ENCODE data around the gene XAB2. TPM values are rescaled to one million over a fixed set of nuclear protein-coding genes. Genes with fewer than 3 reads are reported as not detected.

Gene XAB2
- total RNA-seq = 61.0 TPM

DNA sequence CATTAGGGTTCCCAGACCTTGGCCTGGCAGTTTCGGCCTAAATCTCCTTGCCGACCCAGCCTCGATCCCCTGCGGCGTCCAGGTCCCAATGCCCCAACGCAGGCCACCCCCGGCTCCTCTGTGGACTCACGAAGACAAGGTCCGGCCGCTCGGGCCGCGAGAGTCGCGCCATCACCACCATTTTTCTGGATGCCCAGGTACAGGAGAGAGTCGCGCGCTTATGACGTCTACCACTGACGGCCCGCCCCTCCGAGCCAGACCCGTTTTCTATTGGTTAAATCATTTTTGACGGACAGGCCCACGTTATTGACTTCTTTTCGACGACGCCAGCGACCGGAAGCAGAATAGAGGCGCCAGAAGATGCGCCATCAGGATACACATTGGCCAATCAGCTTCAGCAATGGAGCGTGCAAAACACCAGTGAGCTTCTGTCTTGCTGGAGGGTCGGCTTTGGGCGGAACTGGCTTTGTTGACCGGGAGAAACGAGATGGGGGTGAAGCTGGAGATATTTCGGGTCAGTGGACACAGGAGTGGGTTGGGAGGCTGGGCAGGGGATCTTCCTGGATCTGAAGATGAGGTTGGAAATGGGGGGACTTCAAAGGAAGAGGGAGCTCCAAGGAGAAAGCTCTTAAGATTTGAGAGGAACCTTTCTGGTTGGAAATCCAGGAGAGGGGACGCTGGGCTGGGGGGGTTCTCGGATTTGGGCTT is at the start of gene XAB2, which contains the start of gene PET100:
TSS of gene XAB2 (minus strand) at position 199 of the 708 bp plus-strand sequence. CDS start at position 181, 18 bp downstream.
TSS of gene PET100 (plus strand) at position 447 of the 708 bp plus-strand sequence. CDS start at position 488, 41 bp downstream.

DNA sequence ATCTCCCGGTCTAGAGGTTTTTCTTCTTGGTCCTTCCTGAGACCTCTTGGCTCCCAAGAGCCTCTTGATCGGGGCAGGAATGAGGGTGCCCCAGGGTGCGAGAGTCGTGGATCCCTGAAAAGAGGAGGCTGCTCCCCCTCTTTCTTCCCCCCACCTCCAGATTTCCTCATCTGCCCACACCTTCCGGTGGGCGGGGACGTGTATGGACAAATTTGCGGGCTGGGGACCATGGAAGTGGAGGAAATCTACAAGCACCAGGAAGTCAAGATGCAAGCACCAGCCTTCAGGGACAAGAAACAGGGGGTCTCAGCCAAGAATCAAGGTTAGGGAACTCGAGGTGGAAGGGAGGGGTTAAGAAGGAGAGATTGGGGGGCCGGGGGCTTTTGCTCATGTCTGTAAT is 47.5 kb upstream of the XAB2 start, which contains the start of gene MCEMP1:
TSS of gene MCEMP1 (plus strand) at position 237 of the 400 bp plus-strand sequence. CDS start at position 268, 31 bp downstream.

DNA sequence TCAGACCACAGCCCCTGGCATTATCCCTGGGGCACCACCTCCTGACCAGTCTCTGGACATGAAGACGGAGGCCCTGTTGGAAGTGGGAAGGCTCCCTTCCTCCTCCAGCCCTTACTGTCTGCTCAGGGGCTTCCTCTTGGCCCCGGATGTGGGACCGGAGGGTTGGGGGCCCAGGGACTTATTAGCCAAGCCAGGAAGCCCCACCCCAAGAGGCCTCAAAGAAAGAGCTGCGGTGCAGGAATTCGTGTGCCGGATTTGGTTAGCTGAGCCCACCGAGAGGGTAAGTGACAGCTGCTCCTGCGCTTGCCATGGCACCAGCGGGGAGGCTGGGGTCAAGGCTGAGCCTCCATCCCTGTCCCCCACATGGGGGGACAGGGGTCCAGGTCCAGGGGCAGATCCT is 39.5 kb upstream of the XAB2 start, which contains the start of gene RETN:
TSS of gene RETN (plus strand) at position 208 of the 400 bp plus-strand sequence. CDS start 278 bp downstream, outside the sequence.

DNA sequence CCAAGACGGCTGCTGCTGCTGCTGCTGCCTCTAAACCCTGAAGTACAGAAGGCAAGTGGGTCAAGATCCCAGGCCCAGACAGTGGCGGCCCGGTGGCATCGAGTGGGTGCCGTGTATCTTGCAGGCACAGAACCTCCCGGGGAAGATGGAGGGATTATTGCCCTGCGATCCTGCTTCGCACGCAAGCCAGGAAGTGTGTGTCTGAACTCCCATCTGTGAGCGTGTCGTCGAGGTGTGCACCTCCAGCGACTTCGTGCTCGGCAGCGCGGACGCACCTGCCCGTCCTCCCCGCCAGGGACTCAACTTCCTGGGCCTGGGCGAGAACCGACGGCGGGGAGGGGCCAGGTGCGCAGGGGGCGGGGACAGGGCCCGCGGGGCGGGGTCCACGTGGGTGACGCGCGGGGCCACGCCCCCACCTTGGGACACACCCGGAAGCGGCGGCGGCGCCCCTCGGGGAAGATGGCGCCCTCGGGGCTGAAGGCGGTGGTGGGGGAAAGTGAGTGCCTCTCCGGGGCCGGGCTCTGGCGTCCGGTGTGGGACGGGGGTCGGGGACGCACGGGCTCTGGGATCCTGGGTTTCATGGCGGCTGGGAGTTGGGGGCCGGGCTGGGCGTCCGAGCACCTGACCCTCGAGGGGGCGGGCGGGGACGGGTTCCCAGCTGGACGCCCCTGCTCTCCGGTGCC is 7.5 kb upstream of the XAB2 start, which contains the start of gene STXBP2:
TSS of gene STXBP2 (plus strand) at position 420 of the 683 bp plus-strand sequence. CDS start at position 460, 40 bp downstream.

GRCh38 chr19:7633698-7634097 is 4.4 kb upstream of the XAB2 start, which contains the start of gene PCP2:
Gene PCP2, minus strand, starts transcription at chr19:7633719. Its CDS starts 262 bp downstream, at chr19:7633457.

DNA sequence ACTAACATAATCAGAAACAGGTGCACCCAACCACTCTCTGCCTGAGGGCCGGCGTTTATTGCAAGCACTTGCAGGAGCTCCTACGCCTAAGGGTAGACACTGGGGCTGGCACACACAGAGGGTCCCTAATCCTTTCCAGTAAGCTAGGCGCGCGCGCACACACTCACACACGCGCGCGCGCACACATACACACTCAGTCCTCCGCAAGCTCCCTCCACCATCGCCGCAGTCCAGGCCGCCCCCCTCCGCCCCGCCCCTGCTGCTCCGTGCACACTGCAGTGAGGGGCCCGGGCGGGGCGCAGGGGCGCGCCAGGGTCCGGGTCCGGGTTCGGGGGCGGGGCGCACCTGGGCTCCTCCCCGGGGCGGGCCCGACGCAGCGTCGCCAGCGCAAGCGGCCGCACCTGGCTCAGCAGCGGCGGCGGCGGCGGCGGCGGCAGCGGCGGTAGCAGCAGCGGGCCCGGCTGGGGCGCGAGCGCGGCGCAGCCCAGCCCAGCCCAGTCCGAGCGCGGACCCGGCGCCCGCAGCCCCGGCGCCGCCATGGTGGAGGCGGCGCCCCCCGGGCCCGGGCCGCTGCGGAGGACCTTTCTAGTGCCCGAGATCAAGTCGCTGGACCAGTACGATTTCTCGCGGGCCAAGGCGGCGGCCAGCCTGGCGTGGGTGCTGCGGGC is 33.7 kb downstream of the XAB2 start, which contains the start of gene CAMSAP3:
TSS of gene CAMSAP3 (plus strand) at position 398 of the 668 bp plus-strand sequence. CDS start at position 538, 140 bp downstream.

Small RNA genes within 50 kb of the gene (small RNA-seq; reads per million reads assigned to genes)
- not detected for gene MIR6792 (ENCODE audit: low replicate concordance)

Other genes starting within 250 kb of the XAB2 start
- 4.7 TPM for gene PEX11G, start 140.5 kb downstream of the XAB2 start, total RNA-seq
- 34.9 TPM for gene ZNF358, start 113.4 kb downstream of the XAB2 start, total RNA-seq
- 21.1 TPM for gene MCOLN1, start 106.9 kb downstream of the XAB2 start, total RNA-seq
- 52.2 TPM for gene PNPLA6, start 93.8 kb downstream of the XAB2 start, total RNA-seq
- 13.0 TPM for gene CAMSAP3, start 33.7 kb downstream of the XAB2 start, total RNA-seq
- gene PET100, start 248 bp upstream of the XAB2 start, total RNA-seq = 22.0 TPM
- not detected for gene PCP2, start 4.2 kb upstream of the XAB2 start, total RNA-seq
- gene STXBP2, start 7.6 kb upstream of the XAB2 start, total RNA-seq = 55.6 TPM
- gene RETN, start 39.5 kb upstream of the XAB2 start, total RNA-seq = 6.5 TPM
- 0.64 TPM for gene MCEMP1, start 47.5 kb upstream of the XAB2 start, total RNA-seq
- 66.3 TPM for gene TRAPPC5, start 51.3 kb upstream of the XAB2 start, total RNA-seq
- 0.23 TPM for gene FCER2, start 72.6 kb upstream of the XAB2 start, total RNA-seq
- 0.29 TPM for gene CLEC4G, start 102.6 kb upstream of the XAB2 start, total RNA-seq
- gene CD209, start 118.0 kb upstream of the XAB2 start, total RNA-seq = 4.8 TPM
- 2.7 TPM for gene CLEC4M, start 133.7 kb upstream of the XAB2 start, total RNA-seq
- gene EVI5L, start 200.7 kb upstream of the XAB2 start, total RNA-seq = 15.4 TPM
- 1.9 TPM for gene PRR36, start 244.8 kb upstream of the XAB2 start, total RNA-seq